ENCODE measurements around the gene C1QTNF1.

DNA sequence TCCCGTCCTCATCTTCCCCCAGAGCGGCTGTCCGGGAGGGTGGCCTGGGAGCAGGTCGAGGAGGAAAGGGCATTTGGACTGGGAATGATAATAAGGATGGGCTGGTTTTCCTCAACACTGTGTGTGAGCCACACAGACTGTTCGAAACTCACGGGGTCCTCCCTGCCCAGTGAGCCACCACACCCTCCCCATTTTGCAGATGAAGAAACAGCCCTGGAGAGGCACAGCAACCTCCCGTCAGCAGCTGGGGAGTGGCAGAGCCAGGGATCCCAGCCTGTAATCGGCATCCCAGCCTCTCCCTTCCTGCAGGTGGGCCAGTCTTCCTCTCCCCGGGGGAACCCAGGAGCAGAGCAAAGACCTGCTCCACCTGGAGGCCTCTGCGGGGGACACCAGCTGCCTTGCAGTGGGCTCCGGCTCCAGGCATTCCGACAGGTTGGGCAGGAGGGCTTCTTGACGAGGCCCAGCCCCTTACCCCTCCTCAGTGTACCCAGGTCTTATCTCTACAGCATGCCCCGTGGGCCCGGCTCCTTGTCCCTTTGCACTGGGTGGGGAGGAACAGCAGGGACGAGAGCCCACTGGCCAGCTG lies 74.4 kb downstream of the C1QTNF1 start:
- TF ChIP-seq FOXM1 (IDR thresholded peaks at IDR 0.05; ENCODE audit: low read depth): no peak
- TF ChIP-seq, protein P1, sequence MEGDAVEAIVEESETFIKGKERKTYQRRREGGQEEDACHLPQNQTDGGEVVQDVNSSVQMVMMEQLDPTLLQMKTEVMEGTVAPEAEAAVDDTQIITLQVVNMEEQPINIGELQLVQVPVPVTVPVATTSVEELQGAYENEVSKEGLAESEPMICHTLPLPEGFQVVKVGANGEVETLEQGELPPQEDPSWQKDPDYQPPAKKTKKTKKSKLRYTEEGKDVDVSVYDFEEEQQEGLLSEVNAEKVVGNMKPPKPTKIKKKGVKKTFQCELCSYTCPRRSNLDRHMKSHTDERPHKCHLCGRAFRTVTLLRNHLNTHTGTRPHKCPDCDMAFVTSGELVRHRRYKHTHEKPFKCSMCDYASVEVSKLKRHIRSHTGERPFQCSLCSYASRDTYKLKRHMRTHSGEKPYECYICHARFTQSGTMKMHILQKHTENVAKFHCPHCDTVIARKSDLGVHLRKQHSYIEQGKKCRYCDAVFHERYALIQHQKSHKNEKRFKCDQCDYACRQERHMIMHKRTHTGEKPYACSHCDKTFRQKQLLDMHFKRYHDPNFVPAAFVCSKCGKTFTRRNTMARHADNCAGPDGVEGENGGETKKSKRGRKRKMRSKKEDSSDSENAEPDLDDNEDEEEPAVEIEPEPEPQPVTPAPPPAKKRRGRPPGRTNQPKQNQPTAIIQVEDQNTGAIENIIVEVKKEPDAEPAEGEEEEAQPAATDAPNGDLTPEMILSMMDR (IDR thresholded peaks at IDR 0.05): no peak
- TF ChIP-seq, protein P2, sequence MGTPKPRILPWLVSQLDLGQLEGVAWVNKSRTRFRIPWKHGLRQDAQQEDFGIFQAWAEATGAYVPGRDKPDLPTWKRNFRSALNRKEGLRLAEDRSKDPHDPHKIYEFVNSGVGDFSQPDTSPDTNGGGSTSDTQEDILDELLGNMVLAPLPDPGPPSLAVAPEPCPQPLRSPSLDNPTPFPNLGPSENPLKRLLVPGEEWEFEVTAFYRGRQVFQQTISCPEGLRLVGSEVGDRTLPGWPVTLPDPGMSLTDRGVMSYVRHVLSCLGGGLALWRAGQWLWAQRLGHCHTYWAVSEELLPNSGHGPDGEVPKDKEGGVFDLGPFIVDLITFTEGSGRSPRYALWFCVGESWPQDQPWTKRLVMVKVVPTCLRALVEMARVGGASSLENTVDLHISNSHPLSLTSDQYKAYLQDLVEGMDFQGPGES (IDR thresholded peaks at IDR 0.05; ENCODE audit: low read depth, low read length): no peak
- no peak for TF ChIP-seq POLR2AphosphoS5 (IDR thresholded peaks at IDR 0.05; ENCODE audit: low read depth, low read length)
- no peak for TF ChIP-seq CHD2 (IDR thresholded peaks at IDR 0.05; ENCODE audit: low read length, partially characterized antibody)
- no peak for TF ChIP-seq GATA2 (CRISPR knock-in tag; IDR thresholded peaks at IDR 0.05)
- TF ChIP-seq, protein P3, sequence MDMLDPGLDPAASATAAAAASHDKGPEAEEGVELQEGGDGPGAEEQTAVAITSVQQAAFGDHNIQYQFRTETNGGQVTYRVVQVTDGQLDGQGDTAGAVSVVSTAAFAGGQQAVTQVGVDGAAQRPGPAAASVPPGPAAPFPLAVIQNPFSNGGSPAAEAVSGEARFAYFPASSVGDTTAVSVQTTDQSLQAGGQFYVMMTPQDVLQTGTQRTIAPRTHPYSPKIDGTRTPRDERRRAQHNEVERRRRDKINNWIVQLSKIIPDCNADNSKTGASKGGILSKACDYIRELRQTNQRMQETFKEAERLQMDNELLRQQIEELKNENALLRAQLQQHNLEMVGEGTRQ (IDR thresholded peaks at IDR 0.05; ENCODE audit: borderline replicate concordance, low read depth, low read length): no peak
- TF ChIP-seq RAD21 (IDR thresholded peaks at IDR 0.05; ENCODE audit: low read length): no peak
- TF ChIP-seq SMC3 (IDR thresholded peaks at IDR 0.05; ENCODE audit: low read depth, low read length): no peak
- TF ChIP-seq GABPA (IDR thresholded peaks at IDR 0.05; ENCODE audit: low read depth): no peak
- no peak for TF ChIP-seq YY1 (IDR thresholded peaks at IDR 0.05; ENCODE audit: low read depth)

Data from SK-N-SH (cell line).